Heart left ventricle (tissue), 13 donors: ENCODE measurements around the gene PLEKHA6.

Source experiments
- CTCF ChIP-seq, 12 donors: fragments of 200-600 bp; sonication (generic) in 4 of 12; IDR thresholded peaks; one replicate each; pipeline versions ENCODE4 v1.5.0 to v1.8.0; 2018 to 2022; ENCODE audit warnings: antibody characterized with exemption in 12 of 12, mild to moderate bottlenecking in 5 of 12
- POLR2A ChIP-seq, 2 donors: fragments of 450-650 bp; IDR thresholded peaks; one replicate each; pipeline ENCODE4 v1.6.1; 2017; ENCODE audit warnings: antibody characterized with exemption in 2 of 2, mild to moderate bottlenecking in 2 of 2, moderate library complexity in 2 of 2
- donor health status: ischemic (EF 13 %, LVEDD 7.1; RV severe dilation, severe dysfunction).
- donor health status: DM: no; HTN: yes; CAD: no.
- donor health status: DM: no; HTN: no; CAD: no.
- donor health status: ischemic (EF 25% LVEDD 6.9; RV normal size, moderate dysfunction).
- donor health status: ischemic (EF 25% LVEDD 5.7; RV mildly dilated, moderate dysfunction).
- donor health status: ischemic (EF 35%, LVEDD 5.7; RV mildly dilated, moderate dysfunction).
- donor health status: nonischemic (EF 11% LVEDD 7.7; RV severe dilation, severe dysfunction).
- donor health status: DM: yes; HTN: yes; CAD: no.
- donor health status: PGD.
- donor health status: ischemic (EF 29% LVEDD 5.4; RV normal size, mild dysfunction).
- donor health status: nonischemic (EF 23%, LVEDD 6.1; RV moderate dilation, normal function).

GRCh38 chr1:204261746-204262505, 97.8 kb downstream of the PLEKHA6 start:
- TF ChIP-seq CTCF (IDR thresholded peaks at IDR 0.05) (no peak), POLR2A (IDR thresholded peaks at IDR 0.05) (no peak)
